Hepatocyte (in vitro differentiated cells): ENCODE data around the gene GHDC. TPM values are rescaled to one million over a fixed set of nuclear protein-coding genes. Genes with fewer than 3 reads are reported as not detected.
A peak's percentile ranks its signal among the peaks of the same experiment; 100 is the strongest.

Experiments
- DNase-seq: peaks from one replicate; pipeline ENCODE4 v3.0.0-alpha.2; 2016; ENCODE audit warnings: low spot score
- H2AFZ ChIP-seq: fragments of 200-600 bp; sonication (generic); 2 replicates; pipeline ENCODE4 v1.6.0; 2016; ENCODE audit warnings: antibody characterized with exemption, mild to moderate bottlenecking
- H3K27ac ChIP-seq: fragments of 200-600 bp; sonication (generic); 2 replicates; pipeline ENCODE4 v1.5.1; 2016; ENCODE audit warnings: mild to moderate bottlenecking
- H3K27me3 ChIP-seq: fragments of 200-600 bp; sonication (generic); 2 replicates; pipeline ENCODE4 v1.6.1; 2016
- H3K36me3 ChIP-seq: fragments of 200-600 bp; sonication (generic); replicated peaks from 2 replicates; pipeline ENCODE4 v1.5.1; 2016; ENCODE audit warnings: low read depth; ENCODE audit not compliant: insufficient read depth
- H3K4me1 ChIP-seq: fragments of 200-600 bp; sonication (generic); 2 replicates; pipeline ENCODE4 v1.5.1; 2016; ENCODE audit warnings: mild to moderate bottlenecking, moderate library complexity; ENCODE audit not compliant: insufficient read depth
- H3K4me2 ChIP-seq: fragments of 200-600 bp; sonication (generic); 2 replicates; pipeline ENCODE4 v1.6.0; 2016
- H3K4me3 ChIP-seq: fragments of 200-600 bp; sonication (generic); 2 replicates; pipeline ENCODE4 v1.5.1; 2016; ENCODE audit warnings: mild to moderate bottlenecking
- H3K79me2 ChIP-seq: fragments of 200-600 bp; sonication (generic); 2 replicates; pipeline ENCODE4 v1.6.0; 2017; ENCODE audit warnings: mild to moderate bottlenecking
- H3K9me2 ChIP-seq: fragments of 200-600 bp; sonication (generic); replicated peaks from 2 replicates; pipeline ENCODE4 v1.6.0; 2017; ENCODE audit warnings: mild to moderate bottlenecking; ENCODE audit not compliant: insufficient read depth
- H3K9me3 ChIP-seq: fragments of 200-600 bp; sonication (generic); 2 replicates; pipeline ENCODE4 v1.5.1; 2016; ENCODE audit warnings: low read depth, mild to moderate bottlenecking
- H4K20me1 ChIP-seq: fragments of 200-600 bp; sonication (generic); 2 replicates; pipeline ENCODE4 v1.6.0; 2016; ENCODE audit warnings: mild to moderate bottlenecking; ENCODE audit not compliant: insufficient read depth, poor library complexity, severe bottlenecking
- CTCF ChIP-seq: fragments of 200-600 bp; sonication (generic); IDR thresholded peaks from 2 replicates; pipeline ENCODE4 v1.5.1; 2016; ENCODE audit warnings: antibody characterized with exemption, mild to moderate bottlenecking; ENCODE audit not compliant: poor library complexity
- EZH2 ChIP-seq: fragments of 200-600 bp; sonication (generic); IDR thresholded peaks from 2 replicates; pipeline ENCODE4 v1.6.1; 2016; ENCODE audit warnings: antibody characterized with exemption, mild to moderate bottlenecking, borderline replicate concordance
- EZH2phosphoT487 ChIP-seq: fragments of 200-600 bp; sonication (generic); IDR thresholded peaks from one replicate; pipeline ENCODE4 v1.6.1; 2018; ENCODE audit warnings: antibody characterized with exemption, mild to moderate bottlenecking, low read depth, moderate library complexity; ENCODE audit not compliant: unreplicated experiment, severe bottlenecking
- WGBS: methylation state at CpG from one replicate; pipeline ENCODE4 v1.1.6; 2016; ENCODE audit warnings: low lambda C conversion rate; ENCODE audit errors: missing lambda C conversion rate; 5-methylcytosine and 5-hydroxymethylcytosine counted together
- polyA plus RNA-seq: library from polyadenylated mRNA; unstranded; fragments of >200 nt; fragmentation: Nextera tagmentation; extraction: Ambion mirVana; gene quantifications from 2 replicates; pipeline ENCODE4 v1.2.1, GENCODE V29; 2016
- total RNA-seq: library from RNA; depleted of rRNA; stranded (reverse); fragments of >200 nt; gene quantifications from 2 replicates; pipeline ENCODE4 v1.2.3, GENCODE V29; 2014

Gene GHDC
- total and polyA plus RNA-seq, 2 experiments from 2014 or later = 7.0 to 7.2 TPM

GRCh38 chr17:42193216-42193968 lies 902 bp downstream of the GHDC start:
- Histone ChIP-seq H3K36me3 (no peaks in the 10 kb centered on the region), H2AFZ (peak overlapping the region; percentile 86), H3K9me2 (no peaks in the 10 kb centered on the region), H3K27me3 (no peaks in the 10 kb centered on the region), H3K27ac (no peak overlapping the region), H3K79me2 (no peaks in the 10 kb centered on the region), H3K4me2 (peak overlapping the region; percentile 79), H4K20me1 (no peaks in the 10 kb centered on the region), H3K4me1 (no peaks in the 10 kb centered on the region), H3K9me3 (no peaks in the 10 kb centered on the region), H3K4me3 (no peak overlapping the region)
- 92% methylated on average over 11 of the region's 12 CpGs for WGBS
- TF ChIP-seq EZH2phosphoT487 (no peak), EZH2 (no peak), CTCF (no peak)
- no peak for DNase-seq

- Histone ChIP-seq H3K27me3 (no peaks in the 10 kb centered on the region), H3K4me1 (no peaks in the 10 kb centered on the region), H2AFZ (no peak overlapping the region), H3K27ac (no peak overlapping the region), H3K36me3 (no peaks in the 10 kb centered on the region), H3K4me2 (no peak overlapping the region), H3K9me3 (no peaks in the 10 kb centered on the region), H3K4me3 (no peak overlapping the region), H3K79me2 (no peaks in the 10 kb centered on the region), H3K9me2 (no peaks in the 10 kb centered on the region), H4K20me1 (no peaks in the 10 kb centered on the region)
- no peak for DNase-seq
- TF ChIP-seq CTCF = no peak
- WGBS = 90% methylated on average over 21 of the region's 23 CpGs
Observed at GRCh38 chr17:42192189-42193126, 1.8 kb downstream of the GHDC start.

GRCh38 chr17:42191275-42191608 lies 3.1 kb downstream of the GHDC start:
- Histone ChIP-seq H3K27ac (no peak overlapping the region), H3K27me3 (no peaks in the 10 kb centered on the region), H3K4me1 (no peaks in the 10 kb centered on the region), H3K9me3 (no peaks in the 10 kb centered on the region), H3K79me2 (no peaks in the 10 kb centered on the region), H4K20me1 (no peaks in the 10 kb centered on the region), H3K9me2 (no peaks in the 10 kb centered on the region), H3K36me3 (no peaks in the 10 kb centered on the region), H3K4me2 (no peak overlapping the region), H2AFZ (no peak overlapping the region), H3K4me3 (no peak overlapping the region)
- 95% methylated on average over 5 of the region's 5 CpGs for WGBS
- no peak for DNase-seq
- no peak for TF ChIP-seq EZH2phosphoT487
- TF ChIP-seq EZH2 = no peak
- no peak for TF ChIP-seq CTCF
